Activated naive CD8-positive, alpha-beta T cell treated with anti-CD3 and anti-CD28 coated beads for 36 hours (primary cell): ENCODE measurements around the gene MATK. TPM values are rescaled to one million over a fixed set of nuclear protein-coding genes. Genes with fewer than 3 reads are reported as not detected.
"Not testable (repeated sequence)": the region's sequence is repeated elsewhere in the genome, so short reads cannot be mapped to it uniquely, and the experiment has no call there.

Source experiments
- DNase-seq: peaks from one replicate; pipeline ENCODE4 v3.0.0; 2021
- H3K27ac Mint-ChIP-seq: one replicate; pipeline ENCODE4 v1.8.0; 2022; ENCODE audit warnings: mild to moderate bottlenecking, moderate library complexity, mixed read lengths
- H3K27me3 Mint-ChIP-seq: one replicate; pipeline ENCODE4 v1.8.0; 2022; ENCODE audit warnings: mild to moderate bottlenecking, mixed read lengths
- H3K36me3 Mint-ChIP-seq: one replicate; pipeline ENCODE4 v1.8.0; 2021; ENCODE audit warnings: mild to moderate bottlenecking, mixed read lengths
- H3K4me1 Mint-ChIP-seq: one replicate; pipeline ENCODE4 v1.8.0; 2021; ENCODE audit warnings: mixed read lengths
- H3K4me3 Mint-ChIP-seq: one replicate; pipeline ENCODE4 v1.8.0; 2022; ENCODE audit warnings: mild to moderate bottlenecking, moderate library complexity, mixed read lengths
- H3K9me3 Mint-ChIP-seq: one replicate; pipeline ENCODE4 v1.8.0; 2022; ENCODE audit warnings: mixed read lengths
- total RNA-seq, 2 experiments: library from RNA; stranded (reverse); gene quantifications; one replicate each; pipeline ENCODE4 v1.2.3, GENCODE V29; 2021

The MATK gene
- total RNA-seq, 2 experiments from 2014 or later: 32.1 to 33.8 TPM

DNA sequence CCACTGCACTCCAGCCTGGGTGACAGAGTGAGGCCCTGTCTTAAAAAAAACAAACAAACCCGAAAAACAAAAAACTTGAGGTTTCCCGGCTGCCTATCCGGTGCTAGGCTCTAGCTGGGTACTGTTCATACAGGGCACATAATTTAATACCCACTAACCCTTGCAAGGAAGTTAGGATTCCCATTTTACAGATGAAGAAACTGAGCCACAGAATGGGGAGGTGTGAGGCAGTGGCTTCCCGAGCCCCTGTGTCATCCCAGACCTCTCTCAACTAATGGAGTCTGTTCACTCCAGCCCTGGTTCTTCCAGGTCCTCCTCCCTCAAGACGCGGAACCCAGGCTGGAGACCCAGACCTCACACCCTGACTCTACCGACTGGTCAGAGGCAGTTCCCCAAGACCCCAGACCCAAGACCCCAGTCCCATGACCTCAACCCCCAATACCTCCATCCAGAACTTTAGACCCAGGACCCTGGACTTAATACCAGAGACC, 25.3 kb downstream of the MATK start:
- peak overlapping the region; percentile 98 for H3K27ac Mint-ChIP-seq
- no peak for DNase-seq
- no peaks in the 10 kb centered on the region for H3K9me3 Mint-ChIP-seq
- peaks cover 28% of the 10 kb centered on the region for H3K4me1 Mint-ChIP-seq
- peaks cover 13% of the 10 kb centered on the region for H3K36me3 Mint-ChIP-seq
- peaks cover 5% of the 10 kb centered on the region for H3K27me3 Mint-ChIP-seq
- H3K4me3 Mint-ChIP-seq: peak overlapping the region; percentile 98

DNA sequence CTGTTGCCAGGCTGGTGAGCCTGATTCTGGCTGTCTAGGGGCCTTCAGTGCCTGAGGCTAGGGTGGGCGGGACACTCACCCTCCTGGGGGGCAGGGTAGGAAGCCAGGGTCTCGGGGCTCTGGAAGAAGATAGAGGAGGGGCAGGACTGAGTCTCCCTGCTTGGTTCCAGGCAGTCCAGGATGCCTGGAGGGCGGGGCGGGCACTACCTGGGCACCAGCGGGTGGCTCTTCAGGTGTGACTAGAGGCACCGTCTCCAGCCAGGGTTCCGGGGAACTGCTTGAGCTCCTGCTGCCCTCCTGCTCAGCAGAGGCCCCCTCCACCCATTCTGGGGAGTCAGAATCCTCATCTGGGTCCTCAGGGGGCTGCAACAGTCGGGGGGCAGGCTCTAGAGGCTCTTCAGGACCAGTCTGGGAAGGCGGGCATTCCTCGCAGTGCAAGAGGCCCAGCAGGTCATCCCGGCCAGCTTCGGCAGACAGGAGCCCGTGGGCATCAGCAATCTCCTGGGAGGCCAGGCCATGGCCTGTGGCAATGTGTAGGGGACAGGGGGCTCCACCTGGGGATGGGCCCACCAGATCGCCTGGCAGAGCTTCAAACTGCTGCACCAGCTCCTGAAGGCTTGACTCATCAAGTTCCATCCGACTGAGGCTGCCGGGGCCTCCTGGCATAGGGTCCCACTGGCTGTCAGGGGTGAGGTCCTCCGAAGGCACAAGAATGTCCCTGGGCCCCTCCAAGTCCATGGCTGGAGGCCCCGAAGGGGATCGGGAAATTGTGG, 26.5 kb downstream of the MATK start:
- peaks cover 5% of the 10 kb centered on the region for H3K27me3 Mint-ChIP-seq
- DNase-seq: no peak
- peaks cover 13% of the 10 kb centered on the region for H3K36me3 Mint-ChIP-seq
- H3K4me1 Mint-ChIP-seq: peaks cover 28% of the 10 kb centered on the region
- H3K27ac Mint-ChIP-seq: no peak overlapping the region
- H3K9me3 Mint-ChIP-seq: no peaks in the 10 kb centered on the region
- H3K4me3 Mint-ChIP-seq: peak overlapping the region; percentile 98

DNA sequence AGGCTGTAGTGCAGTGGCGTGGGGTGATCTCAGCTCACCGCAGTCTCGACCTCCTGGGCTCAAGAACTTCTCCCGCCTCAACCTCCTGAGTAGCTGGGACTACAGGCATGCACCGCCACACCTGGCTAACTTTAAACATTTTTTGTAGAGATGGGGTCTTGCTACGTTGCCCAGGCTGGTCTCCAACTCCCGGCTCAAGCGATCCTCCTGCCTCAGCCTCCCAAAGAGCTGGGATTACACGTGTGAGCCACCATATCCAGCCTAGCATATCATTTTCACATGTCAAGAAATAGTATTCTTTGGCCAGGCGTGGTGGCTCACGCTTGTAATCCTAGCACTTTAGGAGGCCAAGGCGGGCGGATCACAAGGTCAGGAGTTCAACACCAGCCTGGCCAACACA, 27.9 kb downstream of the MATK start:
- H3K27ac Mint-ChIP-seq, H3K4me3 Mint-ChIP-seq, H3K9me3 Mint-ChIP-seq, DNase-seq, H3K27me3 Mint-ChIP-seq: not testable (repeated sequence)
- Mint-ChIP-seq H3K36me3 (peaks cover 13% of the 10 kb centered on the region), H3K4me1 (peaks cover 27% of the 10 kb centered on the region)

DNA sequence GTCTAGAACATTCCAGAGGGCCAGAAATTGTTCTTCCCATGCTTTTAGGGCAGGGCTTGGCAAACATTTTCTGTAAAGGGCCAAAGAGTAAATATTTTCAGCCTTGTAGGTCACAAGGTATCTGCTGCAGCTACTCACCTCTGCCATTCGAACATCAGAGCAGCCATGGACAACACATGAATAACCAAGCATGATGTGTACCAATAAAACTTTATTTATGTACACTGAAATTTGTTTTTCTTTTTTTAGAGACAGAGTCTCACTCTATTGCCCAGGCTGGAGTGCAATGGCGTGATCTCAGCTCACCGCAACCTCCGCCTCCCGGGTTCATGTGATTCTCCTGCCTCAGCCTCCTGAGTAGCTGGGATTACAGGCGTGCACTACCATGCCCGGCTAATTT, 28.5 kb downstream of the MATK start:
- not testable (repeated sequence) for H3K27ac Mint-ChIP-seq, DNase-seq, H3K9me3 Mint-ChIP-seq, H3K36me3 Mint-ChIP-seq, H3K4me3 Mint-ChIP-seq, H3K27me3 Mint-ChIP-seq
- peaks cover 21% of the 10 kb centered on the region for H3K4me1 Mint-ChIP-seq

DNA sequence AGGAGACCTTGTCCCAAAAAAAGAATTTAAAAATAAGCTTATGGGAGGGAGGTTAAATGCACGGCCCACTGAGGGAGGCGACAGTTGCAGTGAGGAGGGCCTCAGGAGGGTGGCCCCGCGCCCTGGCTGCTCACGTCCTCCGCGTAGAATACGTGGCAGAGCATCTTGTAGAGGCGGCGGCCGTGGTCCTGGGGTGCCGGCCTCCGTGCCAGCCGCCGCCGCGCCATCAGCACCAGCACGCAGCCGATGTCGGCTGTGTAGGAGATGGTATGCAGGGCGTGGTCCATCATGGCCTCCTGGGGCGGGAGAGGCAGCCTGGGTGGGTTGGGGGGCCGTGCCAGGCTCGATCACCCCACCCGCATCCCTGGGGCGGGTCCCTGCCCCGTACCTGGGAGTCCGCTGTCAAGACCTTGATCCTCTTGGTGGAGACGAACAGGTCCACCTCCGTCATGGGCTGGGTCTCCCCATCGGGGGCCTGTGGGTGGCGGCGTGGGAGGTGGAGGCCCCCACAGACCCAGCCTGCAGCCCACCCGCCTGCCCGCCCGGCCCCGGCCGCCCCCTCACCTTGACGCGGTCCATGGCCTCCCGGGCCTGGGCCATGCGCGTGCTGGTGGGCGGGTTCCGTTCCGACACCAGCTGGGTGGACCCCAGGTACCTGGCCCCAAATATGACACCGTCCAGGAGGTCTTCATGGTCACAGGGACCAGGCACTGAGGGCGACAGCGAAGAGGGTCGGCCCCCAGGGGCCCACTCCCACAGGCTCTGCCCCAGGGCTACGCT, 32.4 kb downstream of the MATK start:
- Mint-ChIP-seq H3K9me3 (no peaks in the 10 kb centered on the region), H3K36me3 (peaks cover 17% of the 10 kb centered on the region), H3K4me3 (no peak overlapping the region), H3K27me3 (no peaks in the 10 kb centered on the region), H3K4me1 (peaks cover 4% of the 10 kb centered on the region), H3K27ac (no peak overlapping the region)
- DNase-seq: no peak

DNA sequence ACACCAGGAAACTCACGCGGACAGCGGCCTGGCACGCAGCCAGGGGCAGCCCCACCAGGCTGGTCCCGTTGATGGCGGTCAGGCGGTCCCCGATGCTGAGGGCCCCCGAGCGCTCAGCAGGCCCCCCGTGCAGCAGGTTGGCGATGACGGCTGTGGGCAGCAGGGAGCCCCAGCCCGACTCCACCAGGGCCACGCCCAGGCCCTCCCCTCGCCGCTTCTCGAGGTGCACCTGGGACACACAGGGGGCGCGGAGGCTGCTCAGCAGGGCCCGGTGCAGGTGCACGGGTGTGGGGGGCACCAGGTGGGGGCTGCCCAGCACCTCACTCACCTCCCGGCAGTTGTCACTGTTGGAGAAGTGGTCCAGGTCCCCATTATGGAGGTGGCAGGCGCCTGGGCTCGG, 33.7 kb downstream of the MATK start:
- H3K4me3 Mint-ChIP-seq: no peak overlapping the region
- H3K4me1 Mint-ChIP-seq: peaks cover 4% of the 10 kb centered on the region
- peaks cover 17% of the 10 kb centered on the region for H3K36me3 Mint-ChIP-seq
- no peaks in the 10 kb centered on the region for H3K27me3 Mint-ChIP-seq
- no peak for DNase-seq
- no peak overlapping the region for H3K27ac Mint-ChIP-seq
- no peaks in the 10 kb centered on the region for H3K9me3 Mint-ChIP-seq

DNA sequence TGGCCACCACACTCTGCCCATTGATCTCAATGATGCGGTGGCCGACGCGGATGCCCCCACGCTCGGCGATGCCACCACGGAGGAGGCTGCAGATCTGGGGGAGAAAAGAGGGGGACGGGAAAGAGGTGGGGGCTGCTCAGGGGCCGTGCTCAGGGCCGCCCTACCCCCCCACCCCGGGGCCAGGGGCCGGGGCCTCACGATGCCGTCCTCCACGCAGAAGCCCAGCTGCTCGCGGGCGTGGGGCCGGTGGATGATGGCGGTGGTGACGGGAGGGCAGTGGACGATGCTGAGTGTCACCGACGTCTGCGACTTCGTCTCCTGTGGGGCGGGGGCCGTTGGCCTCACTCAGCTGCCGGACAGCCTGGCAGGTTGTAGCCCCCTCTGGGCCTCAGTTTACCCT, 34.9 kb downstream of the MATK start:
- no peak overlapping the region for H3K27ac Mint-ChIP-seq
- no peaks in the 10 kb centered on the region for H3K9me3 Mint-ChIP-seq
- H3K27me3 Mint-ChIP-seq: no peaks in the 10 kb centered on the region
- no peak for DNase-seq
- peaks cover 17% of the 10 kb centered on the region for H3K36me3 Mint-ChIP-seq
- H3K4me3 Mint-ChIP-seq: no peak overlapping the region
- no peaks in the 10 kb centered on the region for H3K4me1 Mint-ChIP-seq

DNA sequence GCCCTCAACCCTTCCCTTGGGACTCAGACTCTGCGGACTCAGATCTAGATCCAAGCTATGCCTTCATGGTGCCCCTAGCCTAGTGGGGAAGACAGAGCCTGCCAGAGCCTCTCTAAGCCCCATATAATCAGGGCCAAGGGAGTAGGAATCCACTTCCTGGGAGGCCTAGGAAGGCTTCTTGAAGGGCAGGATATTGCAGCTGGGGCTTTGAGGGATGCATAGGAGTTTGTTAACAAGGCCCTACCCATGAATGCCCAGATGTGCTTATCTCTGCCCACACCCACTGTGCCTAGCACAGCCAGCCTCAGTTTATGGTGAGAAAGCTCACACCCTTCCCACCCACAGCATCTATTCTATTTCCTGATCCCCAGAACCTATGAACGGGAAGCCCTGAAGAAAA, 36.0 kb downstream of the MATK start:
- H3K27ac Mint-ChIP-seq: no peak overlapping the region
- H3K4me1 Mint-ChIP-seq: no peaks in the 10 kb centered on the region
- no peaks in the 10 kb centered on the region for H3K9me3 Mint-ChIP-seq
- no peaks in the 10 kb centered on the region for H3K27me3 Mint-ChIP-seq
- H3K36me3 Mint-ChIP-seq: peaks cover 17% of the 10 kb centered on the region
- no peak overlapping the region for H3K4me3 Mint-ChIP-seq
- DNase-seq: no peak

DNA sequence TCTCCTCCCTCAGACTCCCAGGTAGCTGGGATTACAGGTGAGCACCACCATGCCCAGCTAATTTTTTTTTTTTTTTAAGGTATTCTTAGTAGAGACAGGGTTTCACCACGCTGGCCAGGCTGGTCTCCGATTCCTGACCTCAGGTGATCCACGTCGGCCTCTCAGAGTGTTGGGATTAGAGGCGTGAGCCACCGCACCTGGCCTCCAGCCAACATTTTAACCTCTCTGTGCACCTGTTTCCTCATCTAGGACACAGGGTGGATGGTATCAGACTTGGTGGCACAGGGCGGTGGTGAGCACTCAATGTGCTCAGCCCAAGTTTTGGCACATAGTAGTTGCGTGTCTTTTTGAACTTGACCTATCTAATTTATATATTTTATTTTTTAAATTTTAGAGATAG, 37.2 kb downstream of the MATK start:
- Mint-ChIP-seq H3K9me3 (no peaks in the 10 kb centered on the region), H3K4me3 (no peak overlapping the region), H3K4me1 (no peaks in the 10 kb centered on the region), H3K27me3 (no peaks in the 10 kb centered on the region), H3K36me3 (peaks cover 17% of the 10 kb centered on the region), H3K27ac (no peak overlapping the region)
- DNase-seq: no peak

DNA sequence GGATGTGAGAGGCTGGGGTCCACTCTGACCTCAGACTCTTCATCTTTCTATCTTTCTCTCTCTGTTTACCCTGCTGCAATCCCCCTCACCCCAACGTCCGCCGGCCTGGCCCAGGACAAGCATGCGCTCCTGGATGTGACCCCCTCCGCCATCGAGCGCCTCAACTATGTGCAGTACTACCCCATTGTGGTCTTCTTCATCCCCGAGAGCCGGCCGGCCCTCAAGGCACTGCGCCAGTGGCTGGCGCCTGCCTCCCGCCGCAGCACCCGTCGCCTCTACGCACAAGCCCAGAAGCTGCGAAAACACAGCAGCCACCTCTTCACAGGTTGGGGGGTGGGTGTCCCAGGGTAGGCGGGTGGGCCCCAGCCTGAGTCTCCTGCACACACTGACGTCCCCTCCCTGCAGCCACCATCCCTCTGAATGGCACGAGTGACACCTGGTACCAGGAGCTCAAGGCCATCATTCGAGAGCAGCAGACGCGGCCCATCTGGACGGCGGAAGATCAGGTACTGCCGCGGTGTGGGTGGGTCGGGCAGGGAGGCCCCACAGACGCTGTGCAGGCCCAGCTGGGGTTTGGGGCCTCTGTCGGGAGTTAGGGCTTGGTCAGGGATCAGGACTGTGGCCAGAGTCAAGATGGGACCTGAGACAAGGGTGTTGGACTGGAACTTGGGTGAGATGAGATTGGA, 39.7 kb downstream of the MATK start:
- Mint-ChIP-seq H3K4me3 (no peak overlapping the region), H3K4me1 (no peaks in the 10 kb centered on the region), H3K27me3 (no peaks in the 10 kb centered on the region), H3K36me3 (peaks cover 12% of the 10 kb centered on the region), H3K9me3 (no peaks in the 10 kb centered on the region), H3K27ac (no peak overlapping the region)
- DNase-seq: no peak

DNA sequence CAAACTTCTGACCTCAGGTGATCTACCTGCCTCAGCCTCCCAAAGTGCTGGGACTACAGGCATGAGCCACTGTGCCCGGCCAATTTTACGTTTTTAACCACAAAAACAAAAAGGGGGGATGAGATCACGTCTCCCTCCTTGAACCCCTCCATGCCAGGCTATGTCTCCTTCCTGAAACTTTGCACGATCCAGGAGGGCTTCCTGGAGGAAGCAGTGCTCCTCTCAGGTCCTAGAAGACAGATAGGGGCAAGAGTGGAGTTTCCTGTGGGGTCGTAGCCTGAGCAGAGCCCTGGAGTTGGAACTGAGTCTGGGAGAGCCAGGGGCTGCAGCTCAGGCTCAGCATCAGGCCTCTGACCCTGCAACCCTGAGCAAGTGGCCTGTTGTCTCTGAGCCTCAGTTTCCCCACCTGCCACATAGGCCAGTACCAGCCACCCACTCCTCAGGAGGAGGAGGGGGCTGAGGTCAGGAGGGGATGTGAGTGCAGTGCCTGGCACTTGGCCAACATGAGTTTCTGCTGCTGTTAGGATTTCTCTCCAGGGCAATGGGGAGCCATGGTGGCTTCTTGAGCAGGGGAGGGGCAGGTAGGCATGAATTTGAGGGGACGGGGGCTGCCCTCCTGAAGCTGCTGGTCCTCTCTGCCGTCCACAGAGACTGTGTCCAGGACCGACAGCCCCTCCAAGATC, 40.7 kb downstream of the MATK start:
- H3K9me3 Mint-ChIP-seq: no peaks in the 10 kb centered on the region
- H3K27ac Mint-ChIP-seq: no peak overlapping the region
- H3K27me3 Mint-ChIP-seq: no peaks in the 10 kb centered on the region
- no peak for DNase-seq
- H3K4me1 Mint-ChIP-seq: no peaks in the 10 kb centered on the region
- no peak overlapping the region for H3K4me3 Mint-ChIP-seq
- peaks cover 7% of the 10 kb centered on the region for H3K36me3 Mint-ChIP-seq

DNA sequence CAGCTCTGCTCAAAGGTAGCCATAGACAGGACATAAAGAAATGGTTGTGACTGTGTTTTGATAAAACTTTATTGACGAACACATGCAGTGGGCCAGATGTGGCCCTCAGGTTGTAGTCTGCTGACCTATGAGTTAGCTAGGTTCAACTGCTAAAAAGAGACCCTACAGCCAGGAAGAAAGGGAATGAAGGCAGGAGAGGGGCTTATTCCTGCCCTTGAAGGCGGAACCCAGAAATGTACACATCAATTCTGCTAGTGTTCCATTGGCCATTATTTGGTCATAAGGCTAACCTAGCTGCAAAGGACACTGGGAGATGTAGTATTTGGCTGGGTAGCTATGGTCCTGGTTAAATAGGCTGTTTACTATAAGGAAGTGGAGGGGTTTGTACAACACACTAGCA, 42.7 kb downstream of the MATK start:
- Mint-ChIP-seq H3K9me3 (no peaks in the 10 kb centered on the region), H3K4me1 (peaks cover 5% of the 10 kb centered on the region), H3K27ac (no peak overlapping the region), H3K27me3 (no peaks in the 10 kb centered on the region), H3K36me3 (no peaks in the 10 kb centered on the region), H3K4me3 (no peak overlapping the region)
- DNase-seq: no peak

DNA sequence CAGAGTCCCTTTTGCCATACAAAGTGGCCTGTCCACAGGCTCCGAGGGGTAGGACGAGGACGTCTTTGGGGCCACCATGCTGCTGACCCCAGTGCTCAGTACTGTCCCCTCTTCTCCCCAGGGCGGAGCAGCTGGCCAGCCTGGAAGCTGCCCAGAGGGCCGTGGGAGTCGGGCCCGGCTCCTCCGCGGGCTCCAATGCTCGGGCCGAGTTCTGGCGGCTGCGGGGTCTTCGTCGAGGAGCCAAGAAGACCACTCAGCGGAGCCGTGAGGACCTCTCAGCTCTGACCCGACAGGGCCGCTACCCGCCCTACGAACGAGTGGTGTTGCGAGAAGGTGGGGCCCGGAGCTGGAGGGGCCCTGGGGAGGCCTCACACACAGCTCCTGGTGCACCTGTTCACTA, 45.8 kb downstream of the MATK start:
- Mint-ChIP-seq H3K27ac (no peak overlapping the region), H3K9me3 (no peaks in the 10 kb centered on the region), H3K4me1 (peaks cover 5% of the 10 kb centered on the region), H3K4me3 (no peak overlapping the region), H3K36me3 (no peaks in the 10 kb centered on the region), H3K27me3 (no peaks in the 10 kb centered on the region)
- DNase-seq: no peak

DNA sequence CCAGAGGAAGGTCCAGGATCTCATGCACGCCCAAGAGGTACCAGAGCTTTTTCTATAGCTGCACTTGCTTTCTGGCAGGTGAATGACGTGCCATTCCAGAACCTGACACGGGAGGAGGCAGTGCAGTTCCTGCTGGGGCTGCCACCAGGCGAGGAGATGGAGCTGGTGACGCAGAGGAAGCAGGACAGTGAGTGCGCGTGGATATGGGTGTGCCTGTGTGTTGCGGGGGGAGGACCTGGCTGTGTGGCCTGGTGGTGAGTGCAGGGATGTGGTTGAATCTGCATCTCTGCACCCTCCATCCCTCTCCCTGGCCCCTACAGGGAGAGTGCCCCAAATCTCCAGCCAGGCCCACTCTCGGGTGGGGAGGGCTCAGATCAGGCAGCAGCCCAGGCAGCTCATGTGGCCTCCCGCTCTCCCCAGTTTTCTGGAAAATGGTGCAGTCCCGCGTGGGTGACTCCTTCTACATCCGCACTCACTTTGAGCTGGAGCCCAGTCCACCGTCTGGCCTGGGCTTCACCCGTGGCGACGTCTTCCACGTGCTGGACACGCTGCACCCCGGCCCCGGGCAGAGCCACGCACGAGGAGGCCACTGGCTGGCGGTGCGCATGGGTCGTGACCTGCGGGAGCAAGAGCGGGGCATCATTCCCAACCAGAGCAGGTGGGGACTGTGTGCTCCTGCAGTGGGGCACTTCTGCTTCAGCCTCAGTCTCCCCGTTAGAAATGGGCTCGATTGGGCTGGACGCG, 47.5 kb downstream of the MATK start:
- DNase-seq: no peak
- Mint-ChIP-seq H3K9me3 (no peaks in the 10 kb centered on the region), H3K27ac (no peak overlapping the region), H3K4me3 (no peak overlapping the region), H3K36me3 (no peaks in the 10 kb centered on the region), H3K4me1 (peaks cover 5% of the 10 kb centered on the region), H3K27me3 (no peaks in the 10 kb centered on the region)
